Keratinocyte (primary cell): Measurements from ENCODE around the gene CEPT1. TPM values are rescaled to one million over a fixed set of nuclear protein-coding genes. Genes with fewer than 3 reads are reported as not detected.
A peak's percentile ranks its signal among the peaks of the same experiment; 100 is the strongest.

Experiments used
- DNase-seq: peaks from one replicate; pipeline ENCODE4 v3.0.0-alpha.2; 2011; ENCODE audit warnings: low read depth, missing footprints, low spot score
- FAIRE-seq: peaks from 2 replicates; lab custom pipeline; 2011; peaks lifted over from hg19 to GRCh38; lab: Jason Lieb, UNC
- H2AFZ ChIP-seq: 2 replicates; pipeline ENCODE4 v1.6.0; 2012; ENCODE audit warnings: low read length, control low read depth, inconsistent platforms; ENCODE audit not compliant: control insufficient read depth
- H3K27ac ChIP-seq: 2 replicates; pipeline ENCODE4 v1.5.1; 2011; ENCODE audit warnings: low read length; ENCODE audit not compliant: control insufficient read depth, insufficient read depth
- H3K27me3 ChIP-seq: 3 replicates; pipeline ENCODE4 v1.6.0; 2011; ENCODE audit warnings: low read length; ENCODE audit not compliant: control insufficient read depth, insufficient read depth; ENCODE audit errors: extremely low read depth
- H3K36me3 ChIP-seq, 2 experiments: 2 replicates in 1 of 2; 3 replicates in 1 of 2; pipeline ENCODE4 v1.5.1; 2011; ENCODE audit warnings: low read length in 2 of 2, mild to moderate bottlenecking in 1 of 2; ENCODE audit not compliant: control insufficient read depth in 2 of 2, insufficient read depth in 2 of 2; ENCODE audit errors: extremely low read depth in 1 of 2
- H3K4me1 ChIP-seq: 3 replicates; pipeline ENCODE4 v1.5.1; 2011; ENCODE audit warnings: low read length; ENCODE audit not compliant: control insufficient read depth, insufficient read depth; ENCODE audit errors: extremely low read depth
- H3K4me2 ChIP-seq: 3 replicates; pipeline ENCODE4 v1.6.0; 2011; ENCODE audit warnings: low read depth, low read length; ENCODE audit not compliant: control insufficient read depth, insufficient read depth; ENCODE audit errors: extremely low read depth
- H3K4me3 ChIP-seq, 3 experiments: fragments of 200-600 bp in 1 of 3; sonication (generic) in 1 of 3; 2 replicates in 2 of 3; 3 replicates in 1 of 3; pipeline ENCODE4 v1.5.1; 2011 to 2016; ENCODE audit warnings: low read length in 3 of 3, mild to moderate bottlenecking in 3 of 3, control low read depth in 2 of 3, inconsistent platforms in 1 of 3, low read depth in 1 of 3, mixed read lengths in 1 of 3, mixed run types in 1 of 3, moderate library complexity in 1 of 3; ENCODE audit not compliant: control insufficient read depth in 2 of 3, insufficient read depth in 2 of 3; ENCODE audit errors: extremely low read depth in 1 of 3
- H3K79me2 ChIP-seq: 2 replicates; pipeline ENCODE4 v1.6.0; 2012; ENCODE audit warnings: low read length; ENCODE audit not compliant: control insufficient read depth, insufficient read depth
- H3K9ac ChIP-seq: 3 replicates; pipeline ENCODE4 v1.6.0; 2011; ENCODE audit warnings: low read length; ENCODE audit not compliant: control insufficient read depth, insufficient read depth; ENCODE audit errors: extremely low read depth
- H3K9me1 ChIP-seq: 3 replicates; pipeline ENCODE4 v1.6.0; 2011; ENCODE audit warnings: low read length; ENCODE audit not compliant: control insufficient read depth, insufficient read depth; ENCODE audit errors: extremely low read depth
- H3K9me3 ChIP-seq: 2 replicates; pipeline ENCODE4 v1.5.1; 2012; ENCODE audit warnings: low read depth, low read length; ENCODE audit not compliant: control insufficient read depth
- H4K20me1 ChIP-seq: 3 replicates; pipeline ENCODE4 v1.6.0; 2011; ENCODE audit warnings: low read length; ENCODE audit not compliant: control insufficient read depth, insufficient read depth; ENCODE audit errors: extremely low read depth
- EZH2 ChIP-seq: IDR thresholded peaks from one replicate; pipeline ENCODE4 v1.6.1; 2012; ENCODE audit warnings: inconsistent platforms, mild to moderate bottlenecking, low read length, moderate library complexity
- dilution Hi-C: fragments of 300-500 bp; cut with MboI; formaldehyde crosslinking; loops from one replicate; pipeline ENCODE4 v1.7.0; 2020; ENCODE audit warnings: low sequenced_read_pairs; ENCODE audit not compliant: extremely low pct_ligation_motif_present
- polyA plus RNA-seq, 5 experiments: library from polyadenylated mRNA; depleted of rRNA in 3 of 5; stranded (reverse) in 3 of 5; stranded (forward) in 1 of 5; unstranded in 1 of 5; fragments of >200 nt; gene quantifications; 1 replicate in 1 of 5; 2 replicates in 3 of 5; 3 replicates in 1 of 5; pipeline versions ENCODE4 v1.2.1 to v1.2.3, GENCODE V29; 2011 to 2012; ENCODE audit warnings: missing spikeins in 2 of 5, low read depth in 1 of 5, low replicate concordance in 1 of 5
- TF ChIP-seq, protein P1 (sequence below), 3 experiments: IDR thresholded peaks in 1 of 3; conservative IDR thresholded peaks in 1 of 3; optimal IDR thresholded peaks in 1 of 3; 2 replicates in 2 of 3; 3 replicates in 1 of 3; pipeline versions ENCODE3 to v1.5.1; 2011; ENCODE audit warnings: low read length in 3 of 3, mild to moderate bottlenecking in 3 of 3, moderate library complexity in 2 of 3, control low read depth in 1 of 3, inconsistent platforms in 1 of 3; ENCODE audit not compliant: insufficient read depth in 2 of 3; ENCODE audit errors: extremely low read depth in 1 of 3

The CEPT1 gene
- polyA plus RNA-seq, 1 donor (not counting 4 experiments of a cell fraction or from before 2014, with no cell fraction given) = 65.2 TPM

GRCh38 chr1:111192074-111192473 is 52.1 kb downstream of the CEPT1 start:
- Histone ChIP-seq H3K27me3 (no peaks in the 10 kb centered on the region), H4K20me1 (no peaks in the 10 kb centered on the region), H3K4me3 (no peak overlapping the region), H3K27ac (peak overlapping the region; percentile 64), H3K4me2 (no peak overlapping the region), H3K9me3 (no peaks in the 10 kb centered on the region), H3K36me3 (peaks cover 8 to 12% of the 10 kb centered on the region in 2 experiments), H3K9ac (no peak overlapping the region), H3K4me1 (peaks cover 41% of the 10 kb centered on the region), H2AFZ (no peak overlapping the region), H3K79me2 (no peaks in the 10 kb centered on the region), H3K9me1 (no peaks in the 10 kb centered on the region)
- DNase-seq (no peak), FAIRE-seq (no peak)
- dilution Hi-C loops = no loop called here
- TF ChIP-seq EZH2 = no peak
- TF ChIP-seq, protein P1, sequence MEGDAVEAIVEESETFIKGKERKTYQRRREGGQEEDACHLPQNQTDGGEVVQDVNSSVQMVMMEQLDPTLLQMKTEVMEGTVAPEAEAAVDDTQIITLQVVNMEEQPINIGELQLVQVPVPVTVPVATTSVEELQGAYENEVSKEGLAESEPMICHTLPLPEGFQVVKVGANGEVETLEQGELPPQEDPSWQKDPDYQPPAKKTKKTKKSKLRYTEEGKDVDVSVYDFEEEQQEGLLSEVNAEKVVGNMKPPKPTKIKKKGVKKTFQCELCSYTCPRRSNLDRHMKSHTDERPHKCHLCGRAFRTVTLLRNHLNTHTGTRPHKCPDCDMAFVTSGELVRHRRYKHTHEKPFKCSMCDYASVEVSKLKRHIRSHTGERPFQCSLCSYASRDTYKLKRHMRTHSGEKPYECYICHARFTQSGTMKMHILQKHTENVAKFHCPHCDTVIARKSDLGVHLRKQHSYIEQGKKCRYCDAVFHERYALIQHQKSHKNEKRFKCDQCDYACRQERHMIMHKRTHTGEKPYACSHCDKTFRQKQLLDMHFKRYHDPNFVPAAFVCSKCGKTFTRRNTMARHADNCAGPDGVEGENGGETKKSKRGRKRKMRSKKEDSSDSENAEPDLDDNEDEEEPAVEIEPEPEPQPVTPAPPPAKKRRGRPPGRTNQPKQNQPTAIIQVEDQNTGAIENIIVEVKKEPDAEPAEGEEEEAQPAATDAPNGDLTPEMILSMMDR (optimal IDR thresholded peaks at IDR 0.05 in 1 of 3, IDR thresholded peaks at IDR 0.05 in 1 of 3, conservative IDR thresholded peaks at IDR 0.05 in 1 of 3; ENCODE audit: extremely low read depth in 1 of 3, insufficient read depth in 2 of 3, low read length in 3 of 3) = no peak

- no peaks in the 10 kb centered on the region for H4K20me1 ChIP-seq
- TF ChIP-seq, protein P1 (optimal IDR thresholded peaks at IDR 0.05 in 1 of 3, IDR thresholded peaks at IDR 0.05 in 1 of 3, conservative IDR thresholded peaks at IDR 0.05 in 1 of 3; ENCODE audit: extremely low read depth in 1 of 3, insufficient read depth in 2 of 3, low read length in 3 of 3) = no peak
- no peak for TF ChIP-seq EZH2
- peaks cover 41% of the 10 kb centered on the region for H3K4me1 ChIP-seq
- dilution Hi-C loops = no loop called here
- DNase-seq = no peak
- peak overlapping the region; percentile 75 for H3K4me2 ChIP-seq
- H3K9me3 ChIP-seq = no peaks in the 10 kb centered on the region
- peak; percentile 46 for FAIRE-seq
- H3K9ac ChIP-seq = peak overlapping the region; percentile 42
- H3K27ac ChIP-seq = peak overlapping the region; percentile 64
- no peaks in the 10 kb centered on the region for H3K27me3 ChIP-seq
- peak overlapping the region; percentile 82 for H2AFZ ChIP-seq
- no peaks in the 10 kb centered on the region for H3K79me2 ChIP-seq
- no peaks in the 10 kb centered on the region for H3K9me1 ChIP-seq
- peak overlapping the region in 1 of 3 experiments; percentile 2 for H3K4me3 ChIP-seq
- peaks cover 7 to 8% of the 10 kb centered on the region in 2 experiments for H3K36me3 ChIP-seq
Measured at GRCh38 chr1:111192658-111193519, 52.9 kb downstream of the CEPT1 start.
